ENCODE measurements around the gene ROBO2. TPM values are rescaled to one million over a fixed set of nuclear protein-coding genes. Genes with fewer than 3 reads are reported as not detected.

ROBO2 gene
- total RNA-seq, 2 donors from 2014 or later = 0.74 to 0.88 TPM

DNA sequence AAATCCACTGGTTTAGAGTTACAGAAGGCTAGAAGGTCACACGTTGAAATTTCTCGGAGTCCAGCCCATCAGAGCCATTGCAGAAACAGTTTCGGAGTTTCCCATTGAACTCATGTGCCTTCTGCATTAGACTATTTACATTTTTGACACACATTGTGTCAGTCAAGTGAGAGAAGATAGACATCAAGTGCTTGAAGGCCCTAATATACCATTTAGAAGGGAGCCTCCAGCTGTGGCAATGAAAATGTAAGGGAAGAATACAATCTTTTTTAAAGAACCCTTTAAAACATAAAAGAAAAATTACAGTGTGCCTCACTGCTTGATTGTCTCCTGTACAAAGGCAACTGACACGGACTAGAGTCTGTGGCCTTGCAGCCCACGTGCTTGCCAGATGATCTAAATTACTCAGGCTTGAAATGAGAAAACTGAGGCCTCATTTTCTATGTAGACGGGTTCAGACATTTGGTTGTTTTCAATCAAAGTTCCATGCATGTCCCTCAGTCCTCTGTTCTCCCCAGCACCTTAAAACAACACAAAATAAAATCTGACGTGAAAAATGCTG is 650.5 kb downstream of the ROBO2 start:
- Histone ChIP-seq H3K9ac (ENCODE audit: low read depth in 2 of 2, low read length in 2 of 2) (no peak overlapping the region), H3K27me3 (no peaks in the 10 kb centered on the region), H3K27ac (no peak overlapping the region), H3K4me1 (no peaks in the 10 kb centered on the region), H3K4me3 (no peak overlapping the region), H3K9me3 (no peaks in the 10 kb centered on the region), H3K36me3 (no peaks in the 10 kb centered on the region)
- no peak for DNase-seq
- intact Hi-C loops (cut with DNase I) = no loop called here
- TF ChIP-seq, protein P1, sequence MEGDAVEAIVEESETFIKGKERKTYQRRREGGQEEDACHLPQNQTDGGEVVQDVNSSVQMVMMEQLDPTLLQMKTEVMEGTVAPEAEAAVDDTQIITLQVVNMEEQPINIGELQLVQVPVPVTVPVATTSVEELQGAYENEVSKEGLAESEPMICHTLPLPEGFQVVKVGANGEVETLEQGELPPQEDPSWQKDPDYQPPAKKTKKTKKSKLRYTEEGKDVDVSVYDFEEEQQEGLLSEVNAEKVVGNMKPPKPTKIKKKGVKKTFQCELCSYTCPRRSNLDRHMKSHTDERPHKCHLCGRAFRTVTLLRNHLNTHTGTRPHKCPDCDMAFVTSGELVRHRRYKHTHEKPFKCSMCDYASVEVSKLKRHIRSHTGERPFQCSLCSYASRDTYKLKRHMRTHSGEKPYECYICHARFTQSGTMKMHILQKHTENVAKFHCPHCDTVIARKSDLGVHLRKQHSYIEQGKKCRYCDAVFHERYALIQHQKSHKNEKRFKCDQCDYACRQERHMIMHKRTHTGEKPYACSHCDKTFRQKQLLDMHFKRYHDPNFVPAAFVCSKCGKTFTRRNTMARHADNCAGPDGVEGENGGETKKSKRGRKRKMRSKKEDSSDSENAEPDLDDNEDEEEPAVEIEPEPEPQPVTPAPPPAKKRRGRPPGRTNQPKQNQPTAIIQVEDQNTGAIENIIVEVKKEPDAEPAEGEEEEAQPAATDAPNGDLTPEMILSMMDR (IDR thresholded peaks at IDR 0.05) = no peak

DNA sequence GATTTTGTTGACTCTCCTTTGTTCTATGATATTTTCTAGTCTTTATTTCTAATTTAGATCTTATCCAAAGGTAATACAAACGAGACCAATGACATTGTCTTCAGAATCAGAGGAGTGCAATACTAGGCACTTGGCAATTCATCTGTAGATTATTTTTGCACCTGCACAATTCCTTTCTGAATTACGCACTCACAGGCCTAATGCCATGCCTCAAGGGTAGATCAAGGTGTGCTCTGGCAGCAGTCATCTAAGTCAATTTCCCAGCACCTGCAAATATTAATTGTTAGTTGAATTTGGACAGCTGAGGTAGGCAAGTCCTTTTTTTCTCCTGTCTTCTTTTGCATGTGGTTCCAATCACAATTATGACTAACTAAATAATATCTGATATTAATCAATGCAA is 653.2 kb downstream of the ROBO2 start:
- Histone ChIP-seq H3K27ac (no peak overlapping the region), H3K4me3 (no peak overlapping the region), H3K4me1 (no peaks in the 10 kb centered on the region), H3K36me3 (no peaks in the 10 kb centered on the region), H3K9ac (ENCODE audit: low read depth in 2 of 2, low read length in 2 of 2) (no peak overlapping the region), H3K9me3 (no peaks in the 10 kb centered on the region), H3K27me3 (no peaks in the 10 kb centered on the region)
- TF ChIP-seq, protein P1 (IDR thresholded peaks at IDR 0.05) = no peak
- no peak for DNase-seq
- intact Hi-C loops (cut with DNase I) = no loop called here

DNA sequence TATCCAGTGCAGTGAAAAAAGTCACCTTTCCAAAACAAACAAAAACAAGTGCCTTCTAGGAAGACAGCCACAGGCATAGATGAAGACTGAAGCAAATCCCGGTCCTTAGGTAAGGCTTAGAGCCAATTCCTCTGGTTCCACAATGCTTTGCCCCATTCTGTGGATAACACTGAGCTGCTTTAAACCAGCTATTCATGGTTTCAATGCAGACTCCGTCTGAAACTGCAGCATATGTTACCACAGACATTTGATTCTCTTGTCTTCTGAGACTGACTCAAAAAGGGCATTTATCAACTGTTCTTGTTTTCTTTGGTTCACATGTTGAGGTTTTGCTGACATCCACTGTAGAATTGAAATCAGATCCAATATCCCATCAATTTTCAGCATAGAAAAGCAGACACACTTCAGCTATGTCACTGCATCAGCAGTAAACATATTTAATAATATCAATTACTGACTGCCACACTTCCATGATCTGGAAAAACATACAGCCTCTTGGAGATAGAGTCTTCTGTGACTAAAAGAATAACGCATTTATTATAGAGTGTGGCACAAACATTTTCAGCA is 659.3 kb downstream of the ROBO2 start:
- Histone ChIP-seq H3K27me3 (no peaks in the 10 kb centered on the region), H3K9me3 (no peaks in the 10 kb centered on the region), H3K9ac (ENCODE audit: low read depth in 2 of 2, low read length in 2 of 2) (no peak overlapping the region), H3K27ac (no peak overlapping the region), H3K4me3 (no peak overlapping the region), H3K36me3 (no peaks in the 10 kb centered on the region), H3K4me1 (no peaks in the 10 kb centered on the region)
- intact Hi-C loops (cut with DNase I) = no loop called here
- no peak for DNase-seq
- TF ChIP-seq, protein P1 (IDR thresholded peaks at IDR 0.05) = no peak
